ENCODE data around the gene L3MBTL1.

Gene L3MBTL1

GRCh38 chr20:43572891-43573290 is 65.4 kb downstream of the L3MBTL1 start:
- no peak overlapping the region for H3K4me3 ChIP-seq (ENCODE audit: low read depth, low read length)
- TF ChIP-seq MAX (IDR thresholded peaks at IDR 0.05; ENCODE audit: low read depth, low read length) (no peak), MYC (IDR thresholded peaks at IDR 0.05; ENCODE audit: low read depth, low read length) (no peak), POLR2A (IDR thresholded peaks at IDR 0.05; ENCODE audit: extremely low read depth, insufficient read length) (no peak), CTCF (IDR thresholded peaks at IDR 0.05; ENCODE audit: low read depth, low read length) (no peak)
- DNase-seq (ENCODE audit: low read depth): no peak

GRCh38 chr20:43576108-43576507 is 68.6 kb downstream of the L3MBTL1 start:
- no peak overlapping the region for H3K4me3 ChIP-seq (ENCODE audit: low read depth, low read length)
- no peak for TF ChIP-seq CTCF (IDR thresholded peaks at IDR 0.05; ENCODE audit: low read depth, low read length)
- no peak for TF ChIP-seq MYC (IDR thresholded peaks at IDR 0.05; ENCODE audit: low read depth, low read length)
- TF ChIP-seq MAX (IDR thresholded peaks at IDR 0.05; ENCODE audit: low read depth, low read length): no peak
- no peak for DNase-seq (ENCODE audit: low read depth)

GRCh38 chr20:43579861-43580793 is 72.6 kb downstream of the L3MBTL1 start:
- no peak overlapping the region for H3K4me3 ChIP-seq (ENCODE audit: low read depth, low read length)
- peak; percentile 93 for DNase-seq (ENCODE audit: low read depth)
- TF ChIP-seq MYC (IDR thresholded peaks at IDR 0.05; ENCODE audit: low read depth, low read length): peak; percentile 47; the same call in 1 of the 2 replicates
- TF ChIP-seq MAX (IDR thresholded peaks at IDR 0.05; ENCODE audit: low read depth, low read length): no peak
- TF ChIP-seq POLR2A (IDR thresholded peaks at IDR 0.05; ENCODE audit: extremely low read depth, insufficient read length): no peak
- no peak for TF ChIP-seq CTCF (IDR thresholded peaks at IDR 0.05; ENCODE audit: low read depth, low read length)

GRCh38 chr20:43583133-43583864 is 75.8 kb downstream of the L3MBTL1 start:
- no peak for DNase-seq (ENCODE audit: low read depth)
- TF ChIP-seq CTCF (IDR thresholded peaks at IDR 0.05; ENCODE audit: low read depth, low read length) (no peak), MAX (IDR thresholded peaks at IDR 0.05; ENCODE audit: low read depth, low read length) (no peak), POLR2A (IDR thresholded peaks at IDR 0.05; ENCODE audit: extremely low read depth, insufficient read length) (no peak), MYC (IDR thresholded peaks at IDR 0.05; ENCODE audit: low read depth, low read length) (no peak)
- H3K4me3 ChIP-seq (ENCODE audit: low read depth, low read length): no peak overlapping the region

GRCh38 chr20:43583982-43584432 is 76.5 kb downstream of the L3MBTL1 start:
- DNase-seq (ENCODE audit: low read depth): peak; percentile 99
- no peak overlapping the region for H3K4me3 ChIP-seq (ENCODE audit: low read depth, low read length)

More at GRCh38 chr20:43583982-43584432, 76.5 kb downstream of the L3MBTL1 start:
- TF ChIP-seq MAX (IDR thresholded peaks at IDR 0.05; ENCODE audit: low read depth, low read length) (peak; percentile 92), MYC (IDR thresholded peaks at IDR 0.05; ENCODE audit: low read depth, low read length) (peak; percentile 83), CTCF (IDR thresholded peaks at IDR 0.05; ENCODE audit: low read depth, low read length) (no peak), POLR2A (IDR thresholded peaks at IDR 0.05; ENCODE audit: extremely low read depth, insufficient read length) (peak; percentile 32)

All from NB4 (cell line).